Stimulated activated naive CD8-positive, alpha-beta T cell treated with anti-CD3 and anti-CD28 coated beads, Interleukin-15, Interleukin-2, amounts not matched to agents 100 ng/mL and 50 ng/mL, for 24 hours (primary cell): ENCODE measurements around the gene PLK5.
A peak's percentile ranks its signal among the peaks of the same experiment; 100 is the strongest.

Experiments
- H3K27ac Mint-ChIP-seq: one replicate; pipeline ENCODE4 v1.8.0; 2021; ENCODE audit warnings: mild to moderate bottlenecking, mixed read lengths
- H3K27me3 Mint-ChIP-seq: one replicate; pipeline ENCODE4 v1.8.0; 2021; ENCODE audit warnings: mixed read lengths
- H3K36me3 Mint-ChIP-seq: one replicate; pipeline ENCODE4 v1.8.0; 2021; ENCODE audit warnings: low read depth, mixed read lengths
- H3K4me1 Mint-ChIP-seq: one replicate; pipeline ENCODE4 v1.8.0; 2021; ENCODE audit warnings: low read depth, mixed read lengths
- H3K4me3 Mint-ChIP-seq: one replicate; pipeline ENCODE4 v1.8.0; 2021; ENCODE audit warnings: mild to moderate bottlenecking, mixed read lengths
- H3K9me3 Mint-ChIP-seq: one replicate; pipeline ENCODE4 v1.8.0; 2021; ENCODE audit warnings: mixed read lengths

Gene PLK5

DNA sequence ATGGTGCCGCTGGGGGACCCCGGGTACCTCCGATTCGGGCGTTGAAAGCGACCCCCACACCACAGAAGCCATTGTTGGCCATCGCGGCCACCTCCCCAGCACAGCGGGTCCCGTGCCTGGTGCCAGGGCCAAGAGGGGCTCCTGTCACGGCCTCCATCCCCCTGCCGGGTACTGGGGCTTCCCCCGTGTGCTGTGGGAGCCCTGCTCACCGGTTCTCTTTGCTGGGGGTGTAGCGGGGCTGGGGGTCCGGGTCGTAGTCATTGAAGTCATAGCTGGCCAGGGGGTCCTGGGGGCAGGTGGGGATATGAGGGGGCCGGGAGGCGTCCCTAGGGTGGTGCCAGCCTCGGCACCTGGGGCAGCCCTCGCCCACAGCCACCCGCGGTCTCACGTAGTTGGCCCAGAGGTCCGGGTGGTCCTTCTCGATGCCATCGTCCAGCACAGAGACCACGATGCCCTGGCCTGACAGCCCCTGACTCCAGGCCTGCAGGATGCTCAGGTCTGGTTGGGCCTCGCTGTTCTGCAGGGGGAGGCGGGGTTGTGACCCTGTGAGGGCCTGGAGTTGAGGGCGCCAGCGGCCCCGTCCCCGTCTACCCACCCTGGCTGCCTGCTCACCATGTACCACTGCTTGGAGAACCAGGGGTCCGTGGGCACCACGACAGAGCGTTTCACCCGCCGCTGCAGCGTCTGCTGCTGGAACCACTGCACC is 36.1 kb upstream of the PLK5 start:
- no peak overlapping the region for H3K4me3 Mint-ChIP-seq
- no peak overlapping the region for H3K27ac Mint-ChIP-seq
- H3K27me3 Mint-ChIP-seq, result peaks cover 4% of the 10 kb centered on the region
- H3K4me1 Mint-ChIP-seq, result peaks cover 15% of the 10 kb centered on the region
- no peaks in the 10 kb centered on the region for H3K36me3 Mint-ChIP-seq
- H3K9me3 Mint-ChIP-seq, result no peaks in the 10 kb centered on the region

- H3K4me1 Mint-ChIP-seq, result peaks cover 15% of the 10 kb centered on the region
- H3K4me3 Mint-ChIP-seq, result no peak overlapping the region
These were observed 35.6 kb upstream of the PLK5 start for GRCh38 chr19:1488282-1488601.

GRCh38 chr19:1489463-1490310 is 34.2 kb upstream of the PLK5 start:
- Mint-ChIP-seq H3K27ac (no peak overlapping the region), H3K36me3 (no peaks in the 10 kb centered on the region), H3K4me3 (peak overlapping the region; percentile 59), H3K9me3 (no peaks in the 10 kb centered on the region), H3K27me3 (peaks cover 4% of the 10 kb centered on the region), H3K4me1 (peaks cover 15% of the 10 kb centered on the region)

More at GRCh38 chr19:1488282-1488601, 35.6 kb upstream of the PLK5 start:
- Mint-ChIP-seq H3K27me3 (peaks cover 4% of the 10 kb centered on the region), H3K36me3 (no peaks in the 10 kb centered on the region), H3K27ac (no peak overlapping the region), H3K9me3 (no peaks in the 10 kb centered on the region)

GRCh38 chr19:1490311-1491113 is 33.4 kb upstream of the PLK5 start, which contains the start of gene PCSK4:
Gene PCSK4 (minus strand): TSS chr19:1490350. CDS start chr19:1490346, 4 bp downstream.
- H3K4me1 Mint-ChIP-seq, result peaks cover 15% of the 10 kb centered on the region
- H3K9me3 Mint-ChIP-seq, result no peaks in the 10 kb centered on the region
- no peaks in the 10 kb centered on the region for H3K36me3 Mint-ChIP-seq
- H3K27me3 Mint-ChIP-seq, result peaks cover 4% of the 10 kb centered on the region
- H3K27ac Mint-ChIP-seq, result peak within 1 kb of the TSS; percentile 83
- H3K4me3 Mint-ChIP-seq, result peak within 1 kb of the TSS; percentile 81

- Mint-ChIP-seq H3K9me3 (no peaks in the 10 kb centered on the region), H3K27me3 (peaks cover 4% of the 10 kb centered on the region), H3K4me3 (peak within 1 kb of the TSS; percentile 81), H3K36me3 (no peaks in the 10 kb centered on the region), H3K4me1 (peaks cover 15% of the 10 kb centered on the region), H3K27ac (peak within 1 kb of the TSS; percentile 83)
These were observed 32.6 kb upstream of the PLK5 start, which contains the start of gene REEP6 for GRCh38 chr19:1491114-1491848. Gene REEP6 (plus strand): TSS chr19:1491181. CDS start chr19:1491270, 89 bp downstream.

- H3K27ac Mint-ChIP-seq, result no peak overlapping the region
These were observed 32.1 kb upstream of the PLK5 start for GRCh38 chr19:1491849-1492170.

DNA sequence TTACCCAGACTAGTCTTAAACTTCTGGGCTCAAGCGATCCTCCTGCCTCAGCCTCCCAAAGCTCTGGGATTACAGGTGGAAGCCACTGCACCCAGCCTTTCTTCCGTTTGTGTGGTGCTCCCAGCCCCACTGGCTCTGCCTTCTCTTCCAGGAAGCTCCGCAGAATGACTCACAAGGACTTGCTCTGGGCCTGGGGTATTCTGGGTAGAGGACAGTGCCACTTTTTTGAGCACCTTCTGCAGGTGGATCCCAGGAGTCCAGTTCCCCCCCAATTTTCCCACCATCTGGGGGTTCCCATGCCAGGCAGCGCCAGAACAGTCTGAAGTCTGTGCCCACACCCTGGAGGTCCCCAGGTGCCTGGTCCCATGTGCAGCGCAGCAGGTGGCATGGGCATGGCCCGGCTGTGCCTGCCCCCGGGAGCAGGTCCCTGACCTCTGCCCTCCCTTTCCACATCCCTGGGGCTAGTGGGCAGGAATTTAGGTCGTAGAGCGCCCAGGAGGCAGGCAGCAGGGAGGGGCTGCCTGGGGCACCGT is 31.3 kb upstream of the PLK5 start:
- no peaks in the 10 kb centered on the region for H3K9me3 Mint-ChIP-seq
- no peaks in the 10 kb centered on the region for H3K36me3 Mint-ChIP-seq
- H3K4me1 Mint-ChIP-seq, result peaks cover 15% of the 10 kb centered on the region
- H3K27me3 Mint-ChIP-seq, result peaks cover 4% of the 10 kb centered on the region
- peak overlapping the region; percentile 72 for H3K4me3 Mint-ChIP-seq
- H3K27ac Mint-ChIP-seq, result no peak overlapping the region

More at GRCh38 chr19:1491849-1492170, 32.1 kb upstream of the PLK5 start:
- peak overlapping the region; percentile 72 for H3K4me3 Mint-ChIP-seq
- H3K36me3 Mint-ChIP-seq, result no peaks in the 10 kb centered on the region
- no peaks in the 10 kb centered on the region for H3K9me3 Mint-ChIP-seq
- peaks cover 15% of the 10 kb centered on the region for H3K4me1 Mint-ChIP-seq
- peaks cover 4% of the 10 kb centered on the region for H3K27me3 Mint-ChIP-seq

DNA sequence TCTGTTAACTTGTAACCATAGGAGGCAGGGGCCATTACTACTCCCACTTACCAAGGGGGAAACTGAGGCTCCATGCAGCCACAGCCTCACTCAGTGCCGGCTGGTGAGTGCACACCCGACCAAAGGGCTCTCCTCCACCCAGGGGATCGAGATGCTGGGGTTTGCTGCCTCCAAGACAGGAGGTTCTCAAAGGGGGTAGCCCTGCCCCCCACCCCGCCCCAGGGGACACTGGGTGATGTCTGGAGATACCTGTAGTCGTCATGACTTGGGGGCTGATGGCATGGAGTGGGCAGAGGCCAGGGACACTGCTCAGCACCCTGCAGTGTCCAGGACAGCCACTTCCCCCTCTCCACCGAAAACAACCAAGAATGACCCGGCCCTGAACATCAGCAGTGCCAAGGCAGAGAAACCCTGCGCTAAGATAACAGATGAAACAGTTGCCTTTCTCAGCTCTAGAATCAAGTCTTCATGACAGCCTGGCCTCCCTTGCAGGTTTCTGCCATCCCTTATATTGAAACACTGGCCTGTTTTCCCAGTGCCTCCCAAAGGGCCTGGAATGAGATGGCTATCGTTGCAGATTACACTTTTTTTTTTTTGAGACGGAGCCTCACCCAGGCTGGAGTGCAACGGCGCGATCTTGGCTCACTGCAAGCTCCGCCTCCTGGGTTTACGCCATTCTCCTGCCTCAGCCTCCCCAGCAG is 29.6 kb upstream of the PLK5 start:
- Mint-ChIP-seq H3K27ac (no peak overlapping the region), H3K4me3 (no peak overlapping the region), H3K4me1 (peaks cover 13% of the 10 kb centered on the region), H3K9me3 (no peaks in the 10 kb centered on the region), H3K36me3 (no peaks in the 10 kb centered on the region), H3K27me3 (peaks cover 4% of the 10 kb centered on the region)

- Mint-ChIP-seq H3K9me3 (no peaks in the 10 kb centered on the region), H3K27ac (no peak overlapping the region), H3K27me3 (peaks cover 4% of the 10 kb centered on the region), H3K4me3 (no peak overlapping the region), H3K4me1 (peaks cover 9% of the 10 kb centered on the region), H3K36me3 (no peaks in the 10 kb centered on the region)
These were observed 28.7 kb upstream of the PLK5 start for GRCh38 chr19:1495051-1495798.

GRCh38 chr19:1495799-1496713 is 27.8 kb upstream of the PLK5 start:
- Mint-ChIP-seq H3K27ac (no peak overlapping the region), H3K4me3 (no peak overlapping the region), H3K4me1 (peaks cover 5% of the 10 kb centered on the region), H3K9me3 (no peaks in the 10 kb centered on the region), H3K27me3 (peaks cover 4% of the 10 kb centered on the region), H3K36me3 (no peaks in the 10 kb centered on the region)

- peaks cover 1% of the 10 kb centered on the region for H3K4me1 Mint-ChIP-seq
- H3K4me3 Mint-ChIP-seq, result no peak overlapping the region
- no peak overlapping the region for H3K27ac Mint-ChIP-seq
- no peaks in the 10 kb centered on the region for H3K36me3 Mint-ChIP-seq
- H3K27me3 Mint-ChIP-seq, result peaks cover under 1% of the 10 kb centered on the region
- no peaks in the 10 kb centered on the region for H3K9me3 Mint-ChIP-seq
These were observed 26.9 kb upstream of the PLK5 start for GRCh38 chr19:1496714-1497577.
